T-helper 1 cell treated with Interleukin-12 subunit alpha and Interleukin-12 subunit beta and Interleukin-4 antibody, amounts not matched to agents 30 ng/mL and 1 ng/mL, for 36 hours (primary cell): Measurements from ENCODE around the gene SLC1A1. TPM values are rescaled to one million over a fixed set of nuclear protein-coding genes. Genes with fewer than 3 reads are reported as not detected.

ENCODE experiments used
- intact Hi-C: fragments of 100-400 bp; cut with micrococcal nuclease; formaldehyde crosslinking; loops from one replicate; pipeline ENCODE4 v1.15.1; 2024
- total RNA-seq: library from RNA; stranded (reverse); gene quantifications from 2 replicates; pipeline ENCODE4 v1.2.3, GENCODE V29; 2022

The SLC1A1 gene
- total RNA-seq, 1 donor from 2014 or later = 0.12 TPM

- intact Hi-C loops = no loop called here
Measured at GRCh38 chr9:4615251-4615650, 125.0 kb downstream of the SLC1A1 start.

DNA sequence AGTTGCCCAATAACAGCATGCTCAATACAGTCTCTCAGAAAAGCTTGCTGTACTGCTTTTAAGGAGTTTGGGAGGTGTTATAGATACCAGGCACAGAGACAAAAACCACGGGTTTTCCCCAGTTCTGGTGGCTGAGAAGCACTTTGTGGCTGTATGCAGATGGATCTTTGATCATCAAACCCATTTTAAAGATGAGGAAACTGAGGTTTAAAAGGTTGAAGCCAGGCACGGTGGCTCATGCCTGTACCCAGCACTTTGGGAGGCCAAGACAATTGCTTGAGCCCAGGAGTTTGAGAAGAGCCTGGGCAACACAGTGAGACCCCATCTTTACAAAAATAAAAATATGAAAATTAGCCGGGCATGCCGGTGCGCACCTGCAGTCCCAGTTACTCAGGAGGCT lies 125.5 kb downstream of the SLC1A1 start:
- intact Hi-C loops = no loop called here

- intact Hi-C loops = no loop called here
Measured at GRCh38 chr9:4617752-4618151, 127.5 kb downstream of the SLC1A1 start.

DNA sequence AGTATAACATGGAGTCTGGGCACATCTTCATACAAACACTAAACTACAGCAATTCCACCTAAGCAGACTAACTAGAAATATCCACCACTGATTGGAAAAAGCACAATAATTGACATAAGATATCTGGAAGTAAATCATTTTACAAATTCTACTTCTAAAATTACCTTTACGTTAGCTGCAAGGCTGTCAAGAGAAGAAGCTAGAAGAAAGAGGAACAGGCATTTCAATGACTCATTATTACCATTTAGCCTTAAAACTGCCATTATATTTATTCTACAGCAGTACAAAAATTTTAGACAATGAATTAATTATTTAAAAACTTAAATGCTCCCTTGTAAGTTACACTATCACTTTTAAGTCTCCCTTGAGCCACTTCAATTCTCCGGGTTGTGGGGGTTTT lies 128.4 kb downstream of the SLC1A1 start:
- intact Hi-C loops = no loop called here

- intact Hi-C loops = no loop called here
Measured at GRCh38 chr9:4620057-4620765, 129.9 kb downstream of the SLC1A1 start.

GRCh38 chr9:4620881-4621555 lies 130.8 kb downstream of the SLC1A1 start:
- intact Hi-C loops = no loop called here

GRCh38 chr9:4622016-4622415 lies 131.7 kb downstream of the SLC1A1 start:
- intact Hi-C loops = no loop called here

GRCh38 chr9:4630836-4631235 lies 140.6 kb downstream of the SLC1A1 start:
- intact Hi-C loops = no loop called here

Other genes starting within 250 kb of the SLC1A1 start
- 1.5 and 2.2 TPM in 2 replicates for gene GLIS3, start 190.4 kb upstream of the SLC1A1 start, total RNA-seq
- gene PLPP6, start 171.8 kb downstream of the SLC1A1 start, total RNA-seq = 9.0 and 10.0 TPM in 2 replicates
- 0.24 and 0.32 TPM in 2 replicates for gene SPATA6L, start 176.0 kb downstream of the SLC1A1 start, total RNA-seq
- 12.4 and 13.9 TPM in 2 replicates for gene CDC37L1, start 189.1 kb downstream of the SLC1A1 start, total RNA-seq